Activated CD8-positive, alpha-beta memory T cell treated with anti-CD3 and anti-CD28 coated beads for 1 hour (primary cell): ENCODE results near the gene ADARB1.

Source experiments
- DNase-seq, 2 donors: peaks; one replicate each; pipeline ENCODE4 v3.0.0-alpha.2; 2020; ENCODE audit warnings: low read depth in 1 of 2; ENCODE audit errors: extremely low read depth in 1 of 2

ADARB1 gene

DNA sequence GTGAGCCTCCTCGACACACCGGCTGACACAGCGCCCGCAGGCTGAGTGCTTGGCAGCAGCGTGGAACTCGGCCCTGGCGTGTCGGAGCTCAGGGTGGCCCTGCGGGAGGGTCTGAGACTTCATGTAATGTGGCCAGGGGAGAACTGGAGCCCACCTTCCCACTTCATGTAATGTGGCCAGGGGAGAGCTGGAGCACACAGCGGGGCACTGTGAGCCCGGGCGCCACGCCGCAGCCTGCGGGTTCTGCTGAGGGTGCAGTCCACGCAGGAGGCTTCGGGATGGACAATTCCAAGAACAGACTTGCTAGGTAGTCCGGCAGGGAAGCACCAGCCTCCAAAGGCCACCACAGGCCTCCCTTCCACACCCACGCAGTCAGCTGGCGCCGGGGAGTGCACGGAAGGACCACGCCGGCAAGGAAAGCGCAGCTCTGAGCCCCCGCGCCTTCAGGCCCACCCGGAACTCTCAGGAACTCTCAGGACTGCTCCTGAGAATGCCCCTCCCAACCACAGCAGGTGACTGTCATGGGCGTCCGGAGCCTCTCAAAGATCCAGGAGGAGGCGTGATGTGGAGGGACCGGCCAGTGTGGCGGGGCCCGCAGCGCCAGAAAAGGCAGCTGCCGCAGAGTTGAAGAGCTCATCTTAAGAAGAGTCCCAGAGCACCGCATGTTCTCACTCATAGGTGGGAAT lies 19.3 kb upstream of the ADARB1 start:
- DNase-seq: no peak

DNA sequence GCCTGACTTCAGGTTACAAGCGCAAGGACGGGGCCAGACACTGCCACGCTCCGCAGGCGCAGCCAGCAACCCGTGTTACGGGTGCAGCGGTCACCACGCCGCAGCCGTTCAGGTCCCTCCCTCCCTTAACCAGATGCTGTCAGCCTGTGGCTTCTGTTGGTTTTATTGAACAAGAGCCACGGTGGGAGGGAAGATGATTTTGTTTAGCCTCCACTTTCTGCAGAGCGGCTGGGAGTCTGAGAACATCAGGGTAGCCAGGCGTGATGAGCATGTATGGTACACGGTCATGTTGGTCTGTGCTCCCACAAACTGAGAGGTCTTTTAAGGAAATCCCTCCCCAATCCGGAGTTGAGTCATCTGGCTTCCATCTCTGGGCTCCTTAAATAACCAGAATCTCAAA lies 18.5 kb upstream of the ADARB1 start:
- no peak for DNase-seq

DNA sequence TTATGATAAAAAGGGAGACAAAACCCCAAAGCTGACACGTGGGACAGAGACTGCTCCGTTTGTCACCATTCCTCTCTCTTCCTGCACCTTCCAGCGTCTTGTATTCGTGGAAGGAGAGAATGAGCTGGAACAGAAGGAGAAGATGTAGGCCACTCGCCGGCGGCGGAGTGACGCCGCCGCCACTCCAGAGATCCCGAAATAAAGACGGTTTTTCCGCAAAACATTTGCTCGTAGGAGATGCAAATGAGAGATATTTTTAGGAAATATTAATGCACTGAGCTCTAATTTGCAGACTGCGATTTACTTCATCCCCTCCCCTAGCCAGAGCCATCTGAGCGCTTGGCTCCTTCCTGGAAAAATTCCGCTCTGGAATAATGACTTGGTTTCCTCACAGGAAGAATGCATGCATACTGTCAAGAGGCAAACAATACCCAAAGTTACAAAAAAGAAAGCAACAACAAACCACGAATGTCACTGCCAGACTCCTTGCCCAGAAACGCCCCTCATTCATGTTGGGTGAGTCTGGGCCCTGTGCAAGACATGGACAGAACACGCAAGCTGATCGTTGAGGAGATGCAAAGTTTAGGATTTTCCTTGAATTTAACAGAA lies 18.0 kb upstream of the ADARB1 start:
- DNase-seq: no peak

DNA sequence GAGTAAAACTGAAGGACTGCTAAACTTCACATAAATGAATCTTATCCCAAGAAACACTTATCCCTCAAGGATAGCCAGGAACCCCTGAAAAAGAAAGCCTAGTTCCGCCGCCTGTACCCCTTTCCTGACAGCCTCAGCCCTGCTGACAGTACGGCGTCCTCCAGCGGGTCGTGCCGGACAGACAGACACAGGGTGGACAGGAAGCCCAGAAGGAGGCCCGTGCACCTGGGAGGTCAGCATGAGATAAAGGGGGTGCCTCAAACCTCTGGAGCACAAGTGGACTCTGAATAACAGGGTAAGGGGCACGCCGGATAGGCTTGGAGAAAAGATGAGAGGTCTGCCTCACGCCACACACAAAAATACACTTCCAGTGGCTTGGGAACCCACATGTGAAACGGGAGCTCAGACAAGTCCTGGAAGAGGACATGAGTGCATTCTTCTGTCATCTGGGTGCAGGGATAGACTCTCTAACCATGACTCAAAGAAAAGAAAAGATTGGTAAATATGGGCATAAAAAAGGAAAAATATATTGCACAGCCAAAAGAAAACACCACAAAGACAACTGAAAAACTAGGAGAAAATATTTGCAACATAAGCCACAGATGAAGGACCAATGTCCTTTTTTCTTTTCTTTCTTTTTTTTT lies 17.3 kb upstream of the ADARB1 start:
- DNase-seq: no peak

DNA sequence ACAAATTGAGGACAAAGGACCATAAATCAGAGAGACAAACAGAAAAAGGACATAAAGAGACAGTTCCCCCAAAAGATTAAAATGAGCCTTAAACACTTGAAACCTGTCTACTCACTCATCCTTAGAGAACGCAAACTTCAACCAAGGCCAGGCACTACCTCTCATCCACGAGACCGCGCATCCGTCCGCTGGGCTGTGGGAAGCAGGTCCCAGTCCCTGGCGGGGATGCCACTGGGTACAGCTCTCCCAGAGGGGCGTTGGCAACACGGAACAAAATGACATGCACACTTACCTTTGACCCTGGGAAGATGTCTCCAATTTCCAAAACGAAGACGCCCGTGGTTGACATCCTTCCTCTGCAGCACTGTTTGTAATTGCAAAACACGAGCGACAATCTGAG lies 16.5 kb upstream of the ADARB1 start:
- no peak for DNase-seq

DNA sequence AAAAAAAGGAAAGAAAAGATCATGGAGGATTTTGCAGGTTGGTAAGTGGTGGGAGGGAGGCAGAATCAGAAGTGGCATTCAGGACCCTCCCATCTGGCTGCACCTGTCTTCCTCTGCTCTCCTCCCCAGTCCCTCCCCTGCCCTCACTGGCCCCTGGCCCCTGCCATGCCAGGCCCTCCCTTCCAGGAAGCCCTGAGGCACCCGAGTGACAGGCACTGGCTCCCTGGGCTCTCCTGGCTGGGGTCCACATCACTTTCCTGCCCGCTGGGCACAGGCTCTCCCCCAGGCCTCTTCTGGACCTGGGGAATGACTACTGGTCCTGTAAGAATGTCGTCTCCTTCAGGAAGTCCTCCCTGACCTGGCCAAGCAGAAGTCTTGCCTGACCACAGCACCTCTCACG lies 15.3 kb upstream of the ADARB1 start:
- DNase-seq: no peak

DNA sequence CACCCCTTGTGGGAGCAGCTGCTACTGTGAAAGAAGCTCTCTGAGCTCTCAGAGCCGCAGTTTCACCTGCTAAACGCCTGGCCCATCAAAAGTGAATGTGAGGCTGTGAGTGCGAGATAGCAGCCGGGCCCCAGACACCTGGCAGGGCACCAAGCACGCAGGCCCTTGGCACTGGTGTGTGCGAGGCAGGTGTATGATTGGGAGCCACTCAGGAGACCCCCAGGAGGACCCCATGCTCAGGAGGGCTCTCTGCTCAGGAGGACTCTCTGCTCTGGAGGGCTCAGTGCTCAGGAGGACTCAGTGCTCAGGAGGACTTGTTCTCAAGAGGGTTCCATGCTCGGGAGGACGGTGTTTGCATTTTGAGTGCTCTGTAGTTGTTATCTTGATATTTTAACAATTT lies 14.3 kb upstream of the ADARB1 start:
- DNase-seq: no peak

DNA sequence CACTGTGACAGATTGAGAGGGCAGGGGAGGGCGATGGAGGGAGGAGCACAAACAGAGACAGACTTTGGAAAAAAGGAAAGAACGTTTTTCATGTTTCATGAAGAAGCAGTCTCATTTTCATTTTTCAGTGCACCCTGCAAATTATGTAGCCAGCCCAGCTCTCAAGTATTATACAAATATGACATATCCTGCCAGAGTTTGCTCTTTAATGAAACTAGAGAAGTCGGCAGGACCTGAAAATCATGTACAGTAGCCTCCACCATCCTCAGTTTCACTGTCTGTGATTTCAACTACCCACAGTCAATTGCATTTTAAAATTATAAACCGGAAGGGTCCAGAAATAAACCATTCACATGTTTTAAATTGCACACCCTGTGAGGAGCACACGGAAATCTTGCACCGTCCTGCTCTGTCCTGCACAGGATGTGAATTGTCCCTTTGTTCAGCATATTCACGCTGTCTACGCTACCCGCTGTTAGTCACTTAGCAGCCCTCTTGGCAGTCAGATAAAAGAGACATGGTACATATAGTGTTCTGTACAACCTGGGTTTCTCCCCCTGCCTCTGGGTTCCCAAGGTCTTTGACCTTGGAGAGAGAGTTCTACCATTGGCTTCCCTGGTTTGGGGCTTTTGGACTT lies 13.6 kb upstream of the ADARB1 start:
- no peak for DNase-seq

DNA sequence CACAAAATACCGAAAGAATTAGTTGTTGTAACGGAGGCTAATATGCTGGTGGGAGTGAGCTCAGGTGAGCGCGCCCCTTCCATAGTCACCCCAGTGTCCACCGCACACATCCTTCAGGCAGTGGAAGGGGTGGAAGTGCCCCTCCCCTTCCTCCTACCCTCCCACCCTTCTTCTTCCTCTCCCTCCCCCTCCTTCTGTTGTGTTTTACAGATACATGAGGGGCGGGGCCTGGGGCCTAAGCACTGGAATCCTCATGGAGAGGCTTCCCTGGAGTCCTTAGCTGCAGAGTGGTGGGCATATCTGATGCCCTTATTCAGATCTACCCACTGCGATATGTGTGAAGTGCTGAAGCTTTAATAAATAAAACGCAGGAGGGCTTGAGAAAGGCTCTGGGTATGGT lies 10.3 kb upstream of the ADARB1 start:
- DNase-seq: no peak

DNA sequence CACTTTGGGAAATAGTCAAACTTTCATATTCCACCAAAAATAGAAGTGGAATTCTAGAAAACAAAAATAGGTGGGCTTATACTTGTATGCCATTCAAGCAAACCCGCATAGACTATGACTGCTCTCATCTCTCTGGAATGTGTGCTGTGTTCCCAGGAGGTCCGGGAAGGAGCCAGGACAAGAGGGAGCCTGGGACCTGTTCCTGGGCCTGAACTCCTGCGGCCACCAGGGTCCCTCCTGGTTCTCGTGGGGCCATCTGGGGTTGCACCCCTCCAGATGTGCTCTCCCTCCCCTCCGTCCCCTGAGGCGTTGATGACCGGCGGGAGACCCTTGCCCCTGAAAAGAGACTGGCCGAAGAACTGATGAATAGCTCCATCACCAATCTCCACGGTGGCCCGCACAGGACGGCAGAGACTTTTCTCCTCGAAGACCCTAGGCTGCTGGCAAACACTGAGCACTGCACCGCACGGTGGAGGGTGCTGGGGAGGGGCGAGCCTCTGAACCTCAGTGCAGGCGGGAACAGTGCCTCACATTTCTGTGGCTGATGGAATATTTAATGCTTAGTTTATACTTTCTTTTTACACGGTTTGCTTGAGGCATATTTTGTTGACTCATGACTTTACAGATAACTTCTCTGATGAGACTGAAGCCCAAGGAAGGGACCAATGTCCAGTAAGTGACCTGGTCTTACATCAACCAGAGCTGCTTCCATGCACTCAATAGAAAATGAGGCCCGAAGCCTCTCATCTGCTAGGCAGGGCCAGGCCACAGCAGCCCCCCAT lies 9.6 kb upstream of the ADARB1 start:
- DNase-seq: no peak

DNA sequence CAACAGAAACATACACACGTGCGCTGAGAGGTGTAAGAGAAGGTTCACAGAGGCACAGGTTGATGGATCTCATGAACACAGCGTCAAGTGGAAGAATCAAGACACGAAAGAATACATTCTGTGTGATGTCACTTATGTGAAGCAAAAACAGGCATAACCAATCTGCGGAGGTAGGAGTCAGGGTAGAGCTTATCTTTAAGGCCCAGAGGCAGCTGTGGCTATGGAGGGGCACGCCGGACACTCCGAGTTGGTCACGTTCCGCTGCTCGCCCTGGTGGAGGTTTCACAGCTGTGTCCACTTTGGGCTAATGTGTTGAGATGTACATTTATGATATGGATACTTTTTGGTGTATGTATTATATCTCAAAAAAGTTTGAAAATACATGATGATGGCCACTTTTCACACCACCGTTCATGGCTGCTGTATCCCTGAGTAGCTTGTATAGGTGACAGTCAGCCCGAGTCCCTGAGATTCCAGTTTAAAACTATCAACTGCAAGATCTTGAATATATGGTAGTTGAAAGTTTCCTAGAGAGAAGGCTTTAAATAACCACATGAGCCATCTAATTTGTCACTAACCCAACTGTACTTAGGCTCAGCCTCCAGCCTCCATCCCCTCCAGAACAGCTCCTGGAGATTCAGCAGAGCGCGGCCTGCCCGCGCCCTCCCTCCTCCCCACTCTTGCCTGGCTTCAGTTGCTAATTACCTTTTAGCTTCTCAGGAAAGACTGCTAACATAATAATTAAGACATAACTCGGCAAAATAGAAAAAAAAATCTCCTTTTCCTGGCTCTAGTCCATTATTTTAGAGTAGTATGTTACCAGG lies 6.7 kb upstream of the ADARB1 start:
- DNase-seq: no peak

DNA sequence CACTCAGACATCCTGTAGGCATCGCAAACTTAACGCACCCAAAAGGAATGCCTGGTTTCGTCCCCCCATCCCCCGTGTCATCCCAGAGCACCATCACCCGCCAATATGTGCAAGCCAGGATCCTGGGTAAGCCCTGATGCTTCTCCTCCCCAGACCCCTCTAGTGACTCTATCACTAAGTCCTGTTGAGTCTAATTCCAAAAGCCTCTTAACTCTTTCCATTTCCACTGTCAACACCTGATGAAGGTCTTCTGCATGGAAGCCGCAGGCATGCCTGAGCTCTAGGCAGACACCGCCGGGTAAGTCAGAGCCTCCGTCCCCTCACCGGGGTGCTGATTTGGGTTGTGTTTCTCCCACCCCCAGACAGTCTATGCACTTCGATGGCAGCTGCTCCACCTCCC lies 5.3 kb upstream of the ADARB1 start:
- DNase-seq: no peak

DNA sequence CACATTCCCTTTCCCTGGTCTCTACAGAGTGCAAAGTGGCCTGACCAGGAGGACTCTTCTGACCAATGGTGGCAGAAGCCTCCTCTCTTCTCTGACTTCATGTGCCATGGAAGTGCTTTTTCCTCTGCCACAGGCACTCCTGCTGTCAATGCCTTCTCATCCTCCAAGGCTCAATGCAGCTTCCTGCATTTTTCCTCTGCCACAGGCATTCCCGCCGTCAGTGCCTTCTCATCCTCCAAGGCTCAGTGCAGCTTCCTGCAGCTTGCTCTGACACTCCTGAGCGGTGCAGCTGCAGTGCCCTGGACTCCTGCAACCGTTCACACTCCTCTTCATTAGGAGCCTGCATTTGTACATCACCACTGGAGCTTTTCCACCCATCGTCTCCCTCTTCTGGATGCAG lies 4.7 kb upstream of the ADARB1 start:
- no peak for DNase-seq

DNA sequence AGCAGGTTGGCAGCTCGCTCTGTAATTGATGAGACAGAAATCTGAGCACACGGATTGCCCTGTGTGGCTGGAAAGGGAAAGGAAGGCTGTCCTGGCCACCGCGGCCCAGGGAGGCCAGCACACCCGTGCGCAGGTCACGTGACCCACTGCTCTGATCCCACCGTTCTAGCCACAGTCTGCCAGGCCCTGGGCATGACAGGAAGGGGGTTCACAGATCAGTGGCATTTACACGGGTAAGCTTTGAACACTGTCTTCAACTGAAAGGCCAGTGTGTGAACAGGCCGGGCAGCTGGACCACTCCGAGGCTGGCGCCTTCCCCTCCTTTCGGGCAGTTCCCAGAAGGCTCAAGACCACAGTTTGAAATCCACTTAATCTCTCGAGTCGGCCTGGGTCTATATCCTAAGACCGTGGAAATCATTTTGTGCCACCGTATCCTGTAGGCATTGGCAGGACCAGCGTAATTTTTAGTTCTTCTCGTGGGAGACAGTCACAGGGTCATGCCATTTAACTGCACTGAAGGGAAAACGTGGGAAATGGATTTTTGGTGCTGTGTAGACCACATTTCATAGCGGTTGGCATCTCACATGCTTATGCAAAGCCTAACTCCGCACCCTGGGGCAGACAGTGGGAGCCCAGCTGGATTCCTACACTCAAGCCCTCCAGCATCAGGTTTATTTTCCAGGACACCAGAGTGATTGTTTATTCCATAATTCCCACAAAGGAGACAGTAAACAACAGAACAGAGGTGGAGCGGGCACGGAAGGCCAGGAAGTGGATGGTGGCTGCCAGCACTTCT lies 3.1 kb upstream of the ADARB1 start:
- DNase-seq: no peak

DNA sequence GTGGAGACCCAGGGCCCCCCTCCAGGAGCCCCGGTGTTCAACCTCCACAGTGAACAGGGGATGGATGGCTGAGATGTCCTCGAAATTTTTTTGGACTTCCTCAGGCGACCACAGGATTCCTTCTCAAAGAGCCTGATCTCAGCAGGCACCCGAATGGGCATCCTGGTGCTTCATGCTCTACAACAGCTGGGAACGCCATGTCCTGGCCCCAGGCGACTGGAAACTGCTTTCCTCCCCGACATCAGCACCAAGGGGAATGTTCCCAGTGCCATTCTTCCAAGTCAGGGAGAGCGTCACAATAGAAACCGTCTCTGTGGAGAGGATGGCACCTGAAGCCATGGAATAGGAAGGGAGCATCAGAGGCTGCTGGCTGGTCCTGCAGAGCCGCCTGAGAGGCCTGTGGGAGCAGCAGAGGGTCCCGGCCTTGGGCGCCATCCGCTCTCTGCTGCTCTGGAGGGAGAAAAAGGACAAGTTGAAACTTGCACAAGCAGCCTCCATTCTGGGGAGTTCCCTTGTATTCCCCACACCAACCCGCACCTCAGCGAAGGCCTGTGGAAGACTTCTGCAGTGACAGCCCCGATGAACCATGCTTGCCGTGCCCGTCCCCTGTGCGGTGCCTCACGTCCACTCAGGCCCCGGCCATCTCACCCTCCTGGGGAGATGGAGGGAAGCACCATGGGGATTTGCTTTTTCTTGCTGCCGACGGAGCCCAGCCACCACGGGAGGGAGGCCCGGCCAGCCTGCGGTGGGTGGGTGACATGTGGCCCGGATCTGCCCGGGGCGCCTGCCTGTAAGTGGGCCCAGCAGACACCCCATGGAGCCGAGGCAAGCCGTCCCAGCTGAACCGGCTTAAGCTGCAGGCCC lies 2.3 kb upstream of the ADARB1 start:
- DNase-seq: no peak

DNA sequence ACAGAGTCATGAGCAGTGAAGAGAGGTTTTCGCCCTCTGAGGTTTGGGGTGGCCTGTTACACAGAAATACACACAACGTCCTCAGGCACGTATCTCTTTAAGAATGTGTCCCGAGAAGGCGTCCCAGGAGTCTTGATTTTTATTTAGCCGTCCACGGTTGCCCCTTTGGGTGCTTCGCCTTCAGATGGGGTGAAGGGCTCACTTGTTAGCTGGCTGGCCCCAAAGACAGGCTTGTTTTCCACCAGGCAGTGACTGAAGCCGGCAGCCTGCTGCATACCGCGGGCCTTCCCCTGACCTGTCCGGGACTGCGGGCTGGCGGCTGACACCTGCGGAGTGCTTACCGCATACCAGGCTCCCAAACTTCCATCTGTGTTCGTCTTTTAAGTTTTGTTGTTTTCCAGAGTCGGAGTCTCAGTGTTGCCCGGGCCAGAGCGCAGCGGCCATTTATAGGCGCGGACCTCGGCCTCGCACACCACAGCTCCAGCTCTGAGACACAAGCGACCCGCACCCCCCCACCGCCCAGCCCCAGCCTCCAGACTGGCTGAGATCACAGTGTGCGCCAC lies 1.6 kb upstream of the ADARB1 start:
- DNase-seq: no peak

DNA sequence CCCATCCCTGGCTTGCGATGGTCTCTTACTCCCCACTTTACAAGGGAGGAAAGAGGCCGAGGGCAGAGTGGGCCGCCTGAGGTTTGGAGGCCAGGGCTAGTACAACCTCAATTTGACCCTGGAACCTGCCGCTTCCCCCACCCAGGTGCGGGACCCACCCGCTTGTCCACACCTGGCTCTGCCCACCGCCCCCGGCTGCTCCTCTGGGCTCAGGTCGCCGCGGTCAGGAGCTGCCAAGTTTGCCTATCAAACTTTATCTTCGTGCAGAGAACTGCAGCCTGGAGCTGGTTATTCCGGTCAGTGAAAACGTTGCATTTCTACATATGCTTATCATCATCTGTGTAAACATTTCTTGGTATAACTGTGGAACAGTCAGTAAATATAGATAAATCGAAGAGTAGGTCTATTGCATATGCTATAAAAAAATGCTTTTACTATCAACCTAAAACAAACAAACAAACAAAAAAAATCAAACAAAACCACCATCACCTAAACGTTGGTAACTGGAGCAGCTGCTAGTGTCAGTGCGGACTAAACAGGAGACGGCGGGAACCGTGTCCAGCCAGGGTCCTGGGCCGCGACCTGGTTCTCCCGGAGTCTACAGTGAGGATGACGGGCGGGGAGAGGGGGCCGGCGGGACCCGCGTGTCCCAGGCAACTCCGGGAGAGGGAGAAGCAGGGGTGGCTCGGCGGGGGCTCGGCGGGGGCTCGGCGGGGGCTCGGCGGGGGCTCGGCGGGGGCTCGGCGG lies 906 bp upstream of the ADARB1 start:
- DNase-seq: no peak
